GM12873 (cell line): ENCODE results near the gene STOX1.

Experiments
- TF ChIP-seq, protein P1 (sequence below): IDR thresholded peaks from 2 replicates; pipeline ENCODE4 v1.5.1; 2012; ENCODE audit warnings: low read depth, mild to moderate bottlenecking, moderate library complexity, low read length, control low read depth; ENCODE audit not compliant: insufficient read depth; ENCODE audit errors: missing control alignments

The STOX1 gene

DNA sequence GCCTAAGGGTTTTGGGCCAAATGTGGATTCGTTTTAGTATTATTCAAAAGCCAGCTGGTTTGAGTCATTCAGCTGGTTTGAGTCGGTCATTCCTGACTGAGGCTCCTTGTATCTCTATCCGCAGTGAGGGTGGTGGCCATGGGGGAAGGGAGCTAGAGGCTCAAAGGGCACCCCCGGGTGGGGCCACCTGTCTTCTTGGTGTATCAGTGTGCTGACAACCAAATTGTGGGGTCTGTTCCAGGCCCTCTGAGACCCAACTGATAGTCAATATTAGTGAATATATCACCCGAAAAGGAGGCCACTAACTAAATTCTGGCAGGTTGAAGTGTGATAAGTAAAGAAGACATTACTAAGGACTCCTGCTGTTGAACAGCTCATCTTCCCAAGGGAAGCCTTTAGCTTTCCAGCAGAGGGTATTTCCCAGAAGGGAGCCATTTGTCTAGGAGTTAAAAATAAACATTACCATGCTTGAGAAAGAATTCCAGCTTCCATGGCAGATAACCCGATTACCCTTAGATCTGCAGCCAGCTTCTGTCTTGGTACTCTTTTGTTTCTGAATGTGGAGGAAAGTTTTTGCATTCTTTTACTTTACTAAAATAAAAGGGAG, 43.9 kb downstream of the STOX1 start:
- TF ChIP-seq, protein P1, sequence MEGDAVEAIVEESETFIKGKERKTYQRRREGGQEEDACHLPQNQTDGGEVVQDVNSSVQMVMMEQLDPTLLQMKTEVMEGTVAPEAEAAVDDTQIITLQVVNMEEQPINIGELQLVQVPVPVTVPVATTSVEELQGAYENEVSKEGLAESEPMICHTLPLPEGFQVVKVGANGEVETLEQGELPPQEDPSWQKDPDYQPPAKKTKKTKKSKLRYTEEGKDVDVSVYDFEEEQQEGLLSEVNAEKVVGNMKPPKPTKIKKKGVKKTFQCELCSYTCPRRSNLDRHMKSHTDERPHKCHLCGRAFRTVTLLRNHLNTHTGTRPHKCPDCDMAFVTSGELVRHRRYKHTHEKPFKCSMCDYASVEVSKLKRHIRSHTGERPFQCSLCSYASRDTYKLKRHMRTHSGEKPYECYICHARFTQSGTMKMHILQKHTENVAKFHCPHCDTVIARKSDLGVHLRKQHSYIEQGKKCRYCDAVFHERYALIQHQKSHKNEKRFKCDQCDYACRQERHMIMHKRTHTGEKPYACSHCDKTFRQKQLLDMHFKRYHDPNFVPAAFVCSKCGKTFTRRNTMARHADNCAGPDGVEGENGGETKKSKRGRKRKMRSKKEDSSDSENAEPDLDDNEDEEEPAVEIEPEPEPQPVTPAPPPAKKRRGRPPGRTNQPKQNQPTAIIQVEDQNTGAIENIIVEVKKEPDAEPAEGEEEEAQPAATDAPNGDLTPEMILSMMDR: no peak

- TF ChIP-seq, protein P1: no peak
Measured at GRCh38 chr10:68871731-68872342, 44.5 kb downstream of the STOX1 start.

- TF ChIP-seq, protein P1: no peak
Measured at GRCh38 chr10:68876246-68877138, 49.2 kb downstream of the STOX1 start.

DNA sequence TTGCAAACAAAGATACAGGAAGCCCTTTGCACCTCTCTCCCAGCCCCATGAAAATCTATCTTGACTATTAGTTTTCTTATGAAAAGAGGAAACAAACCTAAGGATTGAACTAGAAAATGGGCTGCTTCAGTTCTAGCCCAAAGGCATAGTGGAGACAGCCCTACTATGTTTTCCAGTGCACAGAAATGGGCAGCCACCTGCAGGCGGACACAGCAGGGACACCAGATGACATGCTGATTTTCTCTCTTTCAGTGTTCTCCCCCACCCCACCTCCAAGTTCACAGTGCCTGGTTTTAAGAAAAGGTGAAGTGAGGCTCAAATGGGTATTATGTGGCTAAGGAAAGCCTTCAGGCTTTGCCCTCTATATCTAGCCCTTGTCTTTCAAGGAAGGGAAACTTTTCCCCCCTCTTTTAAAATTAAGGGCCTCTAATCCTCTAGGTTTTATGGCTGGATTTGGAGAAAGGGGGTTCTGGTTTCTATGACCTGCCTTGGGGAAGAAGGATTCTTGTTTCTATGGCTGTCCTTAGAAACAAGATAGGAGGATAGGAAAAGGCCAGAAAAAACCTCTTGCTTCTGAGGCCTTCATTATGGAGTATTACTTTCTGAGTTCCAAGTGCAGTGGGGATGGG, 50.3 kb downstream of the STOX1 start:
- TF ChIP-seq, protein P1: no peak

DNA sequence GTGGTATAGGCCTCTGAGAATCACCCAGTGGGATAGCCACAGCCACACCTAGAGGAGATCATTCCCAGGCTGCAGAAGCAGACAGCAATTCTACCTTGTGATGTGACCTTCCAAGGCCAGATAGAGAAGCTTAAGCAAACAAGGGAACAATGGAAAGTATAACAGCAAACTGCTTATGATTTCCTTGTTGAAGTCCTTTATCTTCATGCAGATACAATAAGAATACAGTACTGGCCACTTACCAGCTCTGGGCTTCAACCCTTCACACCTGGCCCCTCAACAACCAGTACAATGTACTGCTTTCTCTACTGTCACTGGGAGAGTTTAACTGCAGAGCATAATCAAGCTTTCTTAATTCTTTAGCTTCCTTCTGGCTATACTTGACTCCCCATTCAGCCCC, 51.2 kb downstream of the STOX1 start:
- TF ChIP-seq, protein P1: no peak

DNA sequence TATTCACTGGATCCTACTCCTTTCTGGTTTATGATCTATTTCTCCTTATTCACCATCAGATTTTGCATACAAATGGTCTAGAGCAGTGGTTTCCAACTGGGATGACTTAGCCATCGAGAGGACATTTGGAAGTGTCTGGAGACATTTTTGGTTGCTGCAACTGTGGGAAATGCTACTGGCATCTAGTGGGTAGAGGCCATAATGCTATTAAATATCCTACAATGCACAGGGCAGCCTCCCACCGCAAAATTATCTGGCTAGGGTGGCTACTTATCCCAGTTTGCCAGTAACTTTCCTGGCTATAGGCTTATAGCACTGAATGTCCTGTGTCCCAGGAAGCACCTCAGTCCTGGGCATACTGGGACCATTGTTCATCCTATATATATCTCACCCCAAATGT, 52.3 kb downstream of the STOX1 start:
- TF ChIP-seq, protein P1: no peak

DNA sequence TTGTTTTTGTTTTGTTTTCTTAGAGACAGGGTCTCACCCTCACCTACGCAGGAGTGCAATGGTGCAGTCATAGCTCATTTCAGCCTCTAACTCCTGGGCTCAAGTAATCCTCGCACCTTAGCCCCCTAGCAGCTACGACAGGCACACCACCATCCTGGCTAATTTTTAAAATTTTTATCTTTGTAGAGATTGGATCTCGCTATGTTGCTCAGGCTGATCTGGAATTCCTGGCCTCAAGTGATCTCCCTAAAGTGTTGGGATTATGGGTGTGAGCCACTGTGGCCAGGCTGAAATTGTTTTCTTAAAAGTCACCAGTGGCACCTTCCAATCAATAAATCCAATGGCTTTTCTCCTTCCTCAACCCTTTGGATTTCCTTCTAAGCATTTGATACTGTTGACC, 52.9 kb downstream of the STOX1 start:
- TF ChIP-seq, protein P1: no peak
